ENCODE results near the gene SND1.

DNA sequence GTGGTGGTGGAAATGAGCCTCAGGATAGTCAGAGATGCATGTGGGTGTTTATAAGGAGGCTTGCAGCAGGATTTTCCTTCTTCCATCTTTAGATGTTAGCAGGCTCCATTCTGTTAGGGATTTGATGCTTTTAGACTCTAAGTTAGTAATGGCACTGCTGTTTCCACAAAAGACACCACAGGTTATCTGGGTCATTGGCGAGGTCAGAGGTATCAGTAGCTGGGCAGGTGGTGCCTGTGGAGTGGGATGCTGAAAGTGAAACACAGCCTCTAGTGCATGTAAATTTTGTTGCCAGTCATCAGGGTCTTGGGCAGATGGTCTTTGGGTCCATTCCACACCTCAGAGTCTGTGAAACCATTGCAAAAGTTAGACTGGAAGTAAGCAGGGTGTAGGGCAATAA lies 33.2 kb upstream of the SND1 start:
- TF ChIP-seq POLR2A (IDR thresholded peaks at IDR 0.05; ENCODE audit: low read length) (no peak), GATA1 (IDR thresholded peaks at IDR 0.05; ENCODE audit: low read depth, low read length) (no peak)

Data from erythroblast (primary cell).